Activated CD8-positive, alpha-beta memory T cell treated with anti-CD3 and anti-CD28 coated beads for 4 hours (primary cell): Measurements from ENCODE around the gene GOLGA6D.
A peak's percentile ranks its signal among the peaks of the same experiment; 100 is the strongest.
"Not testable (repeated sequence)": the region's sequence is repeated elsewhere in the genome, so short reads cannot be mapped to it uniquely, and the experiment has no call there.

ENCODE experiments used
- DNase-seq, 2 donors: peaks; one replicate each; pipeline ENCODE4 v3.0.0-alpha.2; 2020; ENCODE audit warnings: low read depth in 2 of 2

GOLGA6D gene, protein sequence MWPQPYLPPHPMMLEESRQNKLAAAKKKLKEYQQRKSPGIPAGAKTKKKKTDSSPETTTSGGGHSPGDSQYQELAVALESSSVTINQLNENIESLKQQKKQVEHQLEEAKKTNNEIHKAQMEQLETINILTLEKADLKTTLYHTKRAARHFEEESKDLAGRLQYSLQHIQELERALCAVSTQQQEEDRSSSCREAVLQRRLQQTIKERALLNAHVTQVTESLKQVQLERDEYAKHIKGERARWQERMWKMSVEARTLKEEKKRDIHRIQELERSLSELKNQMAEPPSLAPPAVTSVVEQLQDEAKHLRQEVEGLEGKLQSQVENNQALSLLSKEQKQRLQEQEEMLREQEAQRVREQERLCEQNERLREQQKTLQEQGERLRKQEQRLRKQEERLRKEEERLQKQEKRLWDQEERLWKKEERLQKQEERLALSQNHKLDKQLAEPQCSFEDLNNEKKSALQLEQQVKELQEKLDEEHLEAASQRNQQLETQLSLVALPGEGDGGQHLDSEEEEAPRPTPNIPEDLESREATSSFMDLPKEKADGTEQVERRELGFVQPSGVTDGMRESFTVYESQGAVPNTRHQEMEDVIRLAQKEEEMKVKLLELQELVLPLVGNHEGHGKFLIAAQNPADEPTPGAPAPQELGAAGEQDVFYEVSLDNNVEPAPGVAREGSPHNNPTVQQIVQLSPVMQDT

DNA sequence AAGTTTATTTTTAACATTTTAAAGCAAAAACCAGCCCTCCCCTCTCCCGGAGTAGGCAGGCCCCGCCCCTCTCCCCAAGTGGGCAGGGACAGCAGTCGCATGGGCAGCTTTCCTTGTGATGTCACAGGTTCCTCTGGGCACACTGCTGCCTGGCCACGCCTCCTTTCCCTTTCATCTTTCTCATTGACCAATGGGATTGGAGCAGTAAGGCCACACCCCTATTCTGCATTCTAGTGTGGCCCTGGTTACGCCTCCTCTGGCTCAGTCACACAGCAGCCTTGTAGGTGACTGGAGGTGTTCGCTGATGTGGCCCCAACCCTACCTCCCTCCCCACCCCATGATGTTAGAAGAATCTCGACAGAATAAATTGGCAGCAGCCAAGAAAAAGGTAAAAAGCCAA lies at the start of gene GOLGA6D:
Gene GOLGA6D, plus strand, starts transcription at position 264 of the 400 bp plus-strand sequence. Its CDS starts 41 bp downstream, at position 305.
- DNase-seq = not testable (repeated sequence)

DNA sequence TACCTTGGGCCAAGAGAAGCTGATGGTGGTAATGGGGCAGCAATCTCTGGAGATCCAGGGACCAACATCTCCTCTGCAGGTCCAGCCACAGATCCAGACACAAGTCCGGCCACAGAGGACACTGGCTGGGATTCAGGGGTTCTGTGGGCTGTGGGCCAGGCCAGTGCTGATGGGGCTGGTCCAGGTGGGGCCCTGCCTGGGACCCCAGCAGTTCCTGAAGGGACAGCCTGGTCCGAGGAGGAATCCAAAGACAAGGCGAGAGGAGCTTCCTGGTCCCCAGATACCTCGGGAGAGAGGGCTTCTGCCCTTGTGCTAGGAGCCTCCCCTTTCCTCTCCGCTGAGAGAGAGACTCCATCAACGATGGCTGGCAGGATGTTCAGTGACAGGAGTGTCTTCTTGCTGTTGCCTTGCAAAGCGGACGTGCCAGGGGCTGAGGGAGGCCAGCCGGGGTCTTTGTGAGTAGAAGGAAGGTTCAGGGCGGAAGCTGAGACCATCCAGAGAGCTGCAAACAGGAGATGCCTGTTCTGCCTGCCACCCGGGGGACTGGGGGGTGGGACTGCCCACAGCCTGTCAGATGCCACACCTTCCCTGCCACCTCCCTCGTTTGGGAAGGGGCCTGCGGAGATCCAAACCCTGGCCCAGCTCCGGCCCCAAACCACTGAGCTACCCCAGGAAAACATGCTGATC lies 49.0 kb upstream of the GOLGA6D start:
- no peak for DNase-seq

DNA sequence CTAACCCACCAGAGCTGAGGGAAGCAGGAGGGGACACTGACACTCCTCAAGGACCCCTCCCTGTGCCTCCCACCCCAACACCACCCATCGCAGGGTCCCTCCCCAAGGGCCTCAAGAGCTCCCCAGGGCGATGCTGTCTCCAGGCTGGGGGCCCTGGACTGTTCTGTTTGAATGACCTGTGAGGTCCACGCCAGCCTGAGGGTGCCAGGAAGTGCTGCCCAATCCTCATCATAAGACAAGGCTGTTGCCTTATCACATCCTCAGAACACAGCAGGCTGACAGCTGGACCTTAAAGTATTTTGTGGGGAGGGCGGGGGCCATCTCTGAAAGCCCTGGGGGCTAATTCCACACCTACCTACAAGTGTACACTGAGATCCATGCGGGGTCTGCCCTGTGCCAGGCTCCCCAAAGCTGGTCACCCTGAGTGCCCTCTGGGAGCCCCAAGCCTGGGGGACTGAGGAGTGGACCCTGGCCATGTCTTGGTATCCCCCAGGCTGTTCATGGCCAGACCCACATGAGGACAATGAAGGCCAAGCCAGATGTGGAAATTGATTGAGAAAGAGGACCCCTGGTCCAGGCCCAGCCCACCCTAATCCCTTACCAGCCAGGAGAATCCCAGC lies 48.3 kb upstream of the GOLGA6D start:
- DNase-seq = no peak

DNA sequence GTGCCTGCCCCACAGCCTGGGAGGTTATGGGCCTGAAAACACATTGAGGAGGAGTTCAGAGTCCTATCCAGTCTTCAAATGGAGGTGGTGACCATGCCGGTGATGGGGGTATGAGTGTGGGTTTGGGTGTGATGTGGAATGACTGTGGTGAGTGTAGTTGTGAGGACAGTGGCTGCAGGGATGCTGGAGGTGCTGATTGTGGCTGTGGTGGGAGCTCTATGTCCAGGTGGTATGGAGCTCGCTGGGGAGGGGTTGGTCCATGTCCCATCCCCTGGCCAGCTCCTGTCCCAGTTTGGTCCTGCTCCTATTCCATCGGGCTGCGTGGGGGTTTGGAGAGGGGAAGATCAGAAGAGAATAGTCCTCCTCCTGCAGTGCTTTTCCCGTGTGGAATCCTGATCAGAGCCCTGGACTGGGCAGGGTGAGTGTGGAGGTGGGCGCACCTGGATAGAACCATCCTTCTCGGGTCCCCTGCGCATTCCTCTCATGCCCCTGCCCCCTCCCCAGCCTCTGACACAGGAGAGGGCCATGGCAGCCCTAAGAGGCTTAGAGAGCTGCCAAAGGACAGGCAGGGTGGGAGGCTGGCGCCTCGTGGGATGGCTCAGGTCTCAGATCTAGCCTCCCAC lies 47.5 kb upstream of the GOLGA6D start:
- DNase-seq = no peak

DNA sequence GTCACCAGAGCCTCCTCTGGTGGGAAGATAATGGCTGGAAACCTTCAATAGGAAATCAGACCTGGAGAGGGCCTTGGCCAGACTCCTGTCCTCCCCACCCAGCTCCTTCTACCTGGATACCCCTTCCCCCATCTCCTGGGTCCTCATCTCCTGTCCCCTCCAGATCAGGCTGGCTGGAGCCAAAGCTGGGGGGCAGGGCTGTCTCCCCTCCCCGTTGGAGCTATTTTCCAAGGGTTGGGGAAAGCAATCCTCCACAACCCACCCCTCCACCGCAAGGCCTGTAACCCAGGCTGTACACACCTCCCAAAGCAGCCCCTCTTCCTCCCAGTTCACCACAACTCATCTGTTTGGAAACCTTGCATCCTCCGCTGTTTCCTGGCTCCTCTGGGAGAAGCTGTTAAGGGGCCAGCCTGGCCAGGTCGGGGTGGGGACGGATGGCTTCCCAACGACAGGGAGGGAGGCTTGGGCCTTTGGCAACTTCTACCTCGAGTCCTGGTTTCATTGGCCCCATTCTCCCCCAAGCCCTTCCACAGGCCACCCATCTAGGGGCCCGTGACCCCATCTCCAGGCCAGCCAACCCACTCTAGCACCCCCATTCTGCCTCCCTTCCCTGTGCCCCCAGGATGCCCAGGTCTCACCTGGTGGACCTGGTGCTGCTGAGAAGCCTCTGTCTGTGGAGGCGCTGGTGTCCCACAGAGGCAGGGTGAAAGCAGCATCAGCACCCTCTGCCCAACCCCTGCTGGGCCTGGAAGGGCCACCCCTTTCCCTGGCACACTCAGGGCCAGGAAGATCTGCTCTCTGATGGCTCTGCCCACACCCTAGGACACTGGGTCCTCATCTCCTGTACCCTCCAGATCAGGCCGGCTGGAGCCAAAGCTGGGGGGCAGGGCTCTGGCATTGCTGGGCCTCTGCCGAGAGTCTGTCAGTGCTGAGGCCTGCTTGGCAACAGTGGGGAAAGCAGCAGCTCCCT lies 46.6 kb upstream of the GOLGA6D start:
- DNase-seq = no peak

DNA sequence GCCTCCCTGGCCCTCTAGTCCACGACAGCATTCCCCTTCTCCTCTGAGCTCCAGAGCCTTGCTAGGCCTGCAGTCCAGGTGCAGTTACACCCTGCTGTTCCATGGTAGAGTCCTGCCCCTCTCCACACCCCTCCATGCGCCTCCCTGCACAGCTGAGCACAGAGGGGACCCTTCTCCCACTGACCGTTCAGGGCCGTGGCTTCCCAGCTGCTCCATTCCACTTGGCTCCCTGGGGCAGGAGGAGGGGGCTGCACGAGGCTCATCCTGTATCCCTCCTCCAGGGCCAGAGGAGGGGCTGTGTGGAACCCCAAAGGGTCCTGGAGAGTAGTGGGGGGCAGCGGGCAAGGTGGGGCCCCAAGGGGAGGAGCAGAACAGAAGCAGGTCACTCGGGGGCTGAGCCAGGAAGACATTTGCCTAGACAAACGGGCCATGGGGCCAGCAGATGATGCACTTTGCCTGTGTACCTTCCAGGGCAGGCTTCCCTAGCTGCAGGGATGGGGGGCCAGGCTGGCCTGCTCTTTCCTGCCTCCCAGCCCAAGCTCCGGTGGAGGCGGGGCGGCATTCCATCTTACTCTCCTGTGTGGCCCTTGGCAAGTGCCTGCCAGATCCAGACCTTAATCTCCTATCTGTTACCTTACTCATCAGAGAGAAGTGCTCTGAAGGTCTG lies 45.2 kb upstream of the GOLGA6D start:
- no peak for DNase-seq

DNA sequence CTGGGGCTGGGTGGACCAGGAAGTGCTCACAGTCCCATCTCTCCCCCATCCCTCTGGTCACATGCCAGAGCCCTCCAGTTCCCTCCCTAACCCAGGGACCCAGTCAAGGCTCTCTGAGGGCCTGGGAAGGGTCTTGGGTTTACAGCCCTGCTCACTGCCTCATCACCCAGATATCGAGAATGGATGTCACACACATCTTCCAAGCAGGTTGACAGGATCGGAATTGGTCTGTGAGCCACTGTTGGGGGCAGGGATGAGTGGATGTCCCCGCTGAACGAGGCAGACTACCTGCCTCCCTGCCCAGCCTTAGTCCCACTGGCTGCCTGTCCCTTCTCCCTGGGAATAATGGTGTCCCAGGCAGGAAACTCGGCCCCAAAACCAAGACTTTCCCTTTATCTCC lies 44.5 kb upstream of the GOLGA6D start:
- DNase-seq = no peak

DNA sequence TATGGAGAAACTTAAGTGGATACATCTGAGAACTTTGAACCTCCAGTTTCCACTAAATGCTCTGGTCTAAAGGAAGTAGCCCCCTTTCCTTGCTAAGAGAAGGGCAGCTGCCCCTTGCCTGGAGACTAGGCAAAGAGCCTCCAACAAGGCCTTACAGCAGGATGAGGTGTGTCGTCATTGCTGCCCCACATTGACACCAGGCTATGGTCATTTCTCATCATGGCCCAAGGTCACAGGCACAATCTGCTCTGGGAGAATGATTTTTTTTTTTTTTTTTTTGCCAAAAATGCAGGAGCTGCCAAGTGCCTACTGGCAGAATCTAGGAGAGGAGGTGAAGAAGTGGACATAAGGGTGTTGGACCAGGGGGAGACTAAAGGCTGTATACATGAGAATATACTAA lies 36.9 kb upstream of the GOLGA6D start:
- not testable (repeated sequence) for DNase-seq

DNA sequence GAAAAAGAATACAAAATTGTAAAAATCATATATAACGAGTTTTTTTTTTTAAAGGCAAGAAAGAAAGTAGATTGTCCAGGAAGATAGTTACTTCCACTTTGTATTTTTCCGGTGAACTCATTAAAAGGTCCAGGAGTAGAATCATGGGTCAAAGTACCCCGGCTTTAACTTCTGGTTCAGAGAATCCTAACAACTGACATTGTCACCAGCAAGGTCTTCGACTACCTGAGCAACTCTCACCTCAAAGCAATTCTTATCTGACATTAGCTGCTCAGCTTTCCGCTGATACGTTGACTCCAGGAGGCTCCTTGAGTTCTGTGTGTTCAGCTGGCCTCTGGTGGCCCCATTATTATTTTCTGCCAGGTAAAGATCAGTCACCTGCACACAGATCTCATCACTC lies 33.6 kb upstream of the GOLGA6D start:
- DNase-seq = not testable (repeated sequence)

DNA sequence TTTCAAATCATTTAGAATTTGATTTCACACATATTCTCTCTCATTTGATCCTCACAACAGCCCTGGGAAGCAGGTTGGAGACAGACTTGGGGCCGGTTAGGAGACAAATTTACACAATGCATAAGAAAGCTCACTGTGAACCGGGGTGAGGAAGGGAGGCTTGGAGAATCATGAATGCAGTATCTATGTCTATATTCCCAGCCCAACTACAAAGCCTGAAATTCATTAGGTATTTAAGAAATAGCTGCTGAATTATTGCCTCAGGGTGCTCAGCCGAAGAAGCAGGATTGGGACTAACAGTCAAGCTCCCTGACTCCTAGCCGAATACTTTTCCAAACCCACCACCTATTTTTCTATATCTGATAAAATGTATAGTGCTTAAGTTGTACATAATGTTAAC lies 32.9 kb upstream of the GOLGA6D start:
- no peak for DNase-seq

DNA sequence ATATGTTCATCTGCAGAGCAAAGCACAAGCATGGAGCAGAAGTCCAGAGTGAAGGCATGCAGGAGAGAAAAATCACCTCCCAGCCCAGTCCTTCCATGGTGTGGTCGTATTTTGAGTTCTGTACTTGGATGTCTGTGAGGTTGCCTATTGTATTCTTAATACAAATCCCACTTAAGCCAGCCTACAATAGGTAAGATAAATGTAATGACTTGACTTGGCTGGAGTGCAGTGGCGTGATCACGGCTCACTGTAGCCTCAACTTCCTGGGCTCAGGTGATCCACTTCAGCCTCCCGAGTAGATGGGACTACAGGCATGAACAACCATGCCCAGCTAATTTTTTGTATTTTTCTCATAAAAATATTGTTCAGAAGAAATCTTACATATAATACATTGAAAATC lies 31.3 kb upstream of the GOLGA6D start:
- not testable (repeated sequence) for DNase-seq

DNA sequence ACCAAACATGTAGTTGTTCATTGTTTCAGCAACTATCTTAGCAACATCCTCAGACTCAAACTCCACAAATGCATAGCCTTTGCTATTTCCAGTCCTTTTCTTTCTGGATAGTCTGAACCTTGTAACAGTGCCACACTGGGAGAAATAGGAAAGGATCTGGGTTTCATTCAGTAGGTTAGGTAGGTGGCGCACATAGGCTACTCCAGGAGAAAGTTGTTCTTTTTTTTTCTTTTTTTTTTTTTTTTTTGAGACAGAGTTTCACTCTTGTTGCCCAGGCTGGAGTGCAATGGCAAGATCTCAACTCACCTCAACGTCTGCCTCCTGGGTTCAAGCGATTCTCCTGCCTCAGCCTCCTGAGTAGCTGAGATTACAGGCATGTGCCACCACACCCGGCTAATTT lies 30.4 kb upstream of the GOLGA6D start:
- DNase-seq = not testable (repeated sequence)

DNA sequence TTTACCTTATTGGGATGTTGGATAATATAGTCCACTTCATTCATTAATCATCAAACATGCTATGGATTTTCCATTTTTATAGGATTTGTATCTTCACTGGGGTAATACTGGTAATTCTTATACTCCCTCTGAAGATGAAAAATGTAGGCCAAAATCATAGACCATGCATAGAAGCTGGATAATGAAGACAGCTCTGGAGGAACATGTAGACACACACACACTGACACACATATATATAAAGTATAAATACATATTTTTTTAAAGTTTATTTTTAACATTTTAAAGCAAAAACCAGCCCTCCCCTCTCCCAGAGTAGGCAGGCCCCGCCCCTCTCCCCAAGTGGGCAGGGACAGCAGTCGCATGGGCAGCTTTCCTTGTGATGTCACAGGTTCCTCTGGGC lies 24.6 kb upstream of the GOLGA6D start, which contains the start of gene GOLGA6C:
Gene GOLGA6C, plus strand, starts transcription at position 301 of the 400 bp plus-strand sequence. CDS start 265 bp downstream, outside the sequence.
- not testable (repeated sequence) for DNase-seq

DNA sequence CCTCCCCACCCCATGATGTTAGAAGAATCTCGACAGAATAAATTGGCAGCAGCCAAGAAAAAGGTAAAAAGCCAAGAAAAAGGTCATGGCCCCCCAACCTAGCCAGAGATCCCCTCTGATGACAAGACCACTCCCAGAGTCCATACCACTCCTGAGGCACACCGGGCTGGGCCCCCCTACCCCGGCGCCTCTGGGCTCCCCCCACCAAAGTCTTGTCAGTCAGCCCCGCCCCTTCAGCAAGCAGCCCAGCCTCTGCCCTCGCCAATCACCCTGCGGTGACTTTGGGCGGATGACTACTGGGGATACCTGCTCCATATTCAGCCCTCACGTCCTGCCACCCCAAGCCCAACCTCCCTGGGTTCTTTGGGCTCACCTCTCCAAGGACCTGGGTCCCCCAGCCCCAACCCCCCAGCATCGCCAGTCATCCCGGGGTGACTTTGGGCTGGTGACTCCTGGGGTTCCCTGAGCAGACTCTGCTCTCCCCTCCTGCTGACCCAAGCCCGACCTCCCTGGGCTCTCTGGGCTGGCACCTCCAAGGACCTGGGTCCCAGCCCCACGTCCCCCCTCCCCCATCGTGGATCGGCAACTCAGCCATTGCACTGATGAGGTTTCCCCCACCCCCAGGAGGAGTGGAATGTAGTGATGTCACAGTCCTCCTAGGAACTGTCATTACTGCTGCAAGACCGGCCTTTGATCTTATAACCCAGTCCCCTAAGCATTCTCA lies 23.9 kb upstream of the GOLGA6D start:
- not testable (repeated sequence) for DNase-seq

DNA sequence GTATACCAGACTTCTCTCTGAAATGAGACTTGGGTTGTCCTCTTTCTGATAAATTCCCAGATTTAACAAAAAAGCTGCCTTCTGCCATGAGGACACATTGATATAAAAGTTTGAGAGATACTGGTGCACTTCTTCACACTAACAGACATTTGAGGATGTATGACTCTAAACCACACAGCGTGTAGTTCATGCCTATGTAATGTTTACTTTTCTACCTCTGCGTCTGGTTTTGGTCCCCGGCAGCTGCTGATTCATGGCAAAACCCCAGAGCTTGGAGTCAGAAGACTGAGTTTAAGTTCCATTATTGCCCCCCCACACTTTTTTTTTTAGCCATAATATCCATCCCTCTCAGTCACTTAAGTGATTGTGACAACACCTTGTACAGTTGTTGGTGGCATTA lies 22.8 kb upstream of the GOLGA6D start:
- DNase-seq = not testable (repeated sequence)

DNA sequence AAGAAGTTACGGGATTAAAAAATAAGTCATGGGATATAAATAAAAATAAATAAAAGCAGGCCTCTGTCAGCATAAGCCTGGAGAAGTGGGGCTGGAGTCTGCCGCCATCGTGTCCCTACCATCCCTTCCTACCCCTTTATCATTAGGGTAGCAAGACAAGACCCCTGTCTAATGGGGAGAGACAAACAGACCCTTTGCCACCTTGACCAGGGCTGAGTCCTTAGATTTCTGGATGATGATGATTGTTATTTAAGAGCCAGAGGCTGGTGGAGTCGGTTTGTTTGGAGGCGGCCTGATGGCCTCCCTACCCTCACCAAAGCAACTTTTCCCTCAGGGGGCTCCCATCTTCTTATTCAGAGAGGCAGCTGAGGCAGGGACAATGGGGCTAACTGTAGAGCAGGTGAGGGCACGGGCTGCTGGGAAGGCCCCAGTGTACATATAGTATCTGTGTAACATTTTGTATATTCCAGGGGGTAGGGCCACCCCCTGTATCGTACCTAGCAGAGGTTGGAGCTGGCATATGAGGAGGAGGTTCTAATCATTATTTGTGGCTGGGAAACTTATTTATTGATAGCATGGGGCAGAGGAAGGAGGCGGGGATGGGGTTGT lies 8.8 kb upstream of the GOLGA6D start:
- DNase-seq = not testable (repeated sequence)

DNA sequence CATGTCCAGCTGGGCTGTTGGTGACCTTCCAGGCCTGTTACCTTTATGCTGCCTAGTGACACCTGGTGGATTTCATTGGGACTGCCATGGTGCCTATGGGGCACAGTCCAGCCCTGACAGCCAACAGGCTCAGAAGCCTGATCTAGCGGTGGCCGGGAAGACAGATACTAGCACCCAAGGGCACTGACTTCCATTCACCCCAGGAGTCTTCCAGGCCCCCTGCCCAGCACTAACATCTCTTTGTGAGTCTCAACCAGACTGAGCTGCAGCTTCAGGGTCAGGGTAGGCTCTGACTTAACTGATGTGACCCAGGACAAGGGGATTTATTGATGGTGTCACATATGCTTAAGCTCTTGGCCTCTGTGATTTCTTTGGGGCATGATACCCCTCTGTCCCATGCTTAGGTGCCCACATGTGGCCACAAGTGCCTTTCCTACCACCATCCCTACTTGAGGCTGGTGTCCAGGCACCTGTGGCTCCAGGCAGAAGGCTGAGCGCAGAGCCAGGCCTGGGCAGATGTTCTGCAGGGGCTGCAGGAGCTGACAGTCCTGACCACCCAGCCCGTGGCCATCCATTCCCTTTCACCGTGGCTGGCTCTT lies 8.0 kb upstream of the GOLGA6D start:
- peak in 1 of 2 donors; percentile 22 for DNase-seq

DNA sequence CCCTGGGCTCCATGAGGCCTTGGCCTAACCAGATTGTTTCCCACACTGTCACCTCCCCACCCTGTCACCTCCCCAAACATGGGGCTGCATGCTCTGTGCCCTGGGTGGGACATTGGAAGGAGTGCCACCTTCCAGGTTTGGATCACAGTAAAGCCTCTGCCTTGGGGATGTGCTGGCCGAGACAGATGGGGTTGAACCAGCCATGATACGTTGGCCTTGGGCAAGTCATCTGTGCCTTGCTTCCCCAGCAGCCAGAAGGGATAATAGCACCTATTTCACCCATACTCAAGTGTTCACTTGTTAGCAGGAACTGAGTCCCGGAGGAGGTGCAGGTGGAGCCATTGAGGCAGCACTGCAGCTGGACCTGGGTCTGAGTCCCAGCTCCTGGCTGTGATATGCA lies 7.0 kb upstream of the GOLGA6D start:
- not testable (repeated sequence) for DNase-seq
